Neural cell (in vitro differentiated cells): ENCODE results near the gene YIPF1.

ENCODE experiments used
- EP300 ChIP-seq: fragments of 450-650 bp; conservative IDR thresholded peaks from 2 replicates; pipeline ENCODE4 v1.6.1; 2014; ENCODE audit warnings: antibody characterized with exemption, mild to moderate bottlenecking, moderate library complexity; ENCODE audit not compliant: poor library complexity, severe bottlenecking
- EZH2 ChIP-seq: fragments of 200-600, 300-800 bp; shearing (Covaris generic), sonication (generic); IDR thresholded peaks from 2 replicates; pipeline ENCODE4 v1.6.1; 2014; ENCODE audit warnings: antibody characterized with exemption, low read length, borderline replicate concordance, mild to moderate bottlenecking; ENCODE audit not compliant: insufficient read depth, poor library complexity, severe bottlenecking
- MXI1 ChIP-seq: fragments of 450-650 bp; conservative IDR thresholded peaks from 2 replicates; pipeline ENCODE4 v1.6.1; 2014; ENCODE audit warnings: antibody characterized with exemption, mild to moderate bottlenecking; ENCODE audit not compliant: poor library complexity, severe bottlenecking
- POLR2AphosphoS5 ChIP-seq: IDR thresholded peaks from 2 replicates; pipeline ENCODE4 v1.6.1; 2012
- RAD21 ChIP-seq: fragments of 450-650 bp; conservative IDR thresholded peaks from 2 replicates; pipeline ENCODE4 v1.6.1; 2014; ENCODE audit warnings: antibody characterized with exemption, mild to moderate bottlenecking, moderate library complexity
- REST ChIP-seq: IDR thresholded peaks from 2 replicates; pipeline ENCODE4 v1.6.1; 2012; ENCODE audit warnings: borderline replicate concordance
- SMC3 ChIP-seq: fragments of 450-650 bp; conservative IDR thresholded peaks from 2 replicates; pipeline ENCODE4 v1.6.1; 2014; ENCODE audit warnings: antibody characterized with exemption, mild to moderate bottlenecking, moderate library complexity; ENCODE audit not compliant: poor library complexity
- TAF1 ChIP-seq: IDR thresholded peaks from 2 replicates; pipeline ENCODE4 v1.6.1; 2012; ENCODE audit warnings: low read depth
- TF ChIP-seq, protein P1 (sequence below): fragments of 450-650 bp; IDR thresholded peaks from 2 replicates; pipeline ENCODE4 v1.5.1; 2014; ENCODE audit warnings: antibody characterized with exemption, mild to moderate bottlenecking, moderate library complexity; ENCODE audit not compliant: poor library complexity, severe bottlenecking

GRCh38 chr1:53902235-53903138 is 12.9 kb upstream of the YIPF1 start:
- TF ChIP-seq EZH2 (no peak), POLR2AphosphoS5 (no peak), EP300 (no peak), REST (no peak), RAD21 (no peak), TAF1 (no peak), MXI1 (no peak), SMC3 (no peak)
- TF ChIP-seq, protein P1, sequence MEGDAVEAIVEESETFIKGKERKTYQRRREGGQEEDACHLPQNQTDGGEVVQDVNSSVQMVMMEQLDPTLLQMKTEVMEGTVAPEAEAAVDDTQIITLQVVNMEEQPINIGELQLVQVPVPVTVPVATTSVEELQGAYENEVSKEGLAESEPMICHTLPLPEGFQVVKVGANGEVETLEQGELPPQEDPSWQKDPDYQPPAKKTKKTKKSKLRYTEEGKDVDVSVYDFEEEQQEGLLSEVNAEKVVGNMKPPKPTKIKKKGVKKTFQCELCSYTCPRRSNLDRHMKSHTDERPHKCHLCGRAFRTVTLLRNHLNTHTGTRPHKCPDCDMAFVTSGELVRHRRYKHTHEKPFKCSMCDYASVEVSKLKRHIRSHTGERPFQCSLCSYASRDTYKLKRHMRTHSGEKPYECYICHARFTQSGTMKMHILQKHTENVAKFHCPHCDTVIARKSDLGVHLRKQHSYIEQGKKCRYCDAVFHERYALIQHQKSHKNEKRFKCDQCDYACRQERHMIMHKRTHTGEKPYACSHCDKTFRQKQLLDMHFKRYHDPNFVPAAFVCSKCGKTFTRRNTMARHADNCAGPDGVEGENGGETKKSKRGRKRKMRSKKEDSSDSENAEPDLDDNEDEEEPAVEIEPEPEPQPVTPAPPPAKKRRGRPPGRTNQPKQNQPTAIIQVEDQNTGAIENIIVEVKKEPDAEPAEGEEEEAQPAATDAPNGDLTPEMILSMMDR: no peak
